Hypothalamus (tissue), 51 donors: ENCODE measurements around the gene ERCC3.
A peak's percentile ranks its signal among the peaks of the same experiment; 100 is the strongest.
"Not testable (repeated sequence)": the region's sequence is repeated elsewhere in the genome, so short reads cannot be mapped to it uniquely, and the experiment has no call there.

Experiments used
- DNase-seq, 51 donors: peaks; one replicate each; lab custom pipeline; 2025; lab: John Stamatoyannopoulos, UW

ERCC3 gene

DNA sequence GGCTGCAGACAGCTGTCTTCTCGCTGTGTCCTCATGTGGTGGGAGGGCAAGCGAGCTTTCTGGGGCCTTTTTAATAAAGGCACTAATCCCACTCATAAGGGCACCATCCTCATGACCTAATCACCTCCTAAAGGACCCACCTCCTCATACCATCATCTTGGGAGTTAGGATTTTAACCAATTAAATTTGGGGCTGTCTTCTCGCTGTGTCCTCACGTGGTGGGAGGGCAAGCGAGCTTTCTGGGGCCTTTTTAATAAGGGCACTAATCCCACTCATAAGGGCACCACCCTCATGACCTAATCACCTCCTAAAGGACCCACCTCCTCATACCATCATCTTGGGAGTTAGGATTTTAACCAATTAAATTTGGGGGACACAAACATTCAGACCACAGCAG is 66.7 kb downstream of the ERCC3 start:
- not testable (repeated sequence) for DNase-seq

- DNase-seq = no peak
Measured at GRCh38 chr2:127226520-127227263, 67.3 kb downstream of the ERCC3 start.

- no peak for DNase-seq
Measured at GRCh38 chr2:127226132-127226519, 67.8 kb downstream of the ERCC3 start.

- no peak for DNase-seq
Measured at GRCh38 chr2:127225186-127225960, 68.6 kb downstream of the ERCC3 start.

DNA sequence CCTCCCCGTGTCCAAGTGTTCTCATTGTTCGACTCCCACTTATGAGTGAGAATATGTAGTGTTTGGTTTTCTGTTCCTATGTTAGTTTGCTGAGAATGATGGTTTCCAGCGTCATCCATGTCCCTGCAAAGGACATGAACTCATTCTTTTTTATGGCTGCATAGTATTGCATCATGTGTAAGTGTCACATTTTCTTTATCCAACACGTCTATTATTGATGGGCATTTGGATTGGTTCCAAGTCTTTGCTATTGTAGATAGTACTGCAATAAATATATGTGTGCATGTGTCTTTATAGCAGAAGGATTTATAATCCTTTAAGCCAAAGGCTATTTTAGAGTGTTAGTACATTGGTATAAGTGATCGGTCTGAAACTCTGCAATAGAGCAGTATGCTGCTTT is 69.8 kb downstream of the ERCC3 start:
- DNase-seq = not testable (repeated sequence)

GRCh38 chr2:127220768-127221527 is 73.0 kb downstream of the ERCC3 start:
- no peak for DNase-seq

DNA sequence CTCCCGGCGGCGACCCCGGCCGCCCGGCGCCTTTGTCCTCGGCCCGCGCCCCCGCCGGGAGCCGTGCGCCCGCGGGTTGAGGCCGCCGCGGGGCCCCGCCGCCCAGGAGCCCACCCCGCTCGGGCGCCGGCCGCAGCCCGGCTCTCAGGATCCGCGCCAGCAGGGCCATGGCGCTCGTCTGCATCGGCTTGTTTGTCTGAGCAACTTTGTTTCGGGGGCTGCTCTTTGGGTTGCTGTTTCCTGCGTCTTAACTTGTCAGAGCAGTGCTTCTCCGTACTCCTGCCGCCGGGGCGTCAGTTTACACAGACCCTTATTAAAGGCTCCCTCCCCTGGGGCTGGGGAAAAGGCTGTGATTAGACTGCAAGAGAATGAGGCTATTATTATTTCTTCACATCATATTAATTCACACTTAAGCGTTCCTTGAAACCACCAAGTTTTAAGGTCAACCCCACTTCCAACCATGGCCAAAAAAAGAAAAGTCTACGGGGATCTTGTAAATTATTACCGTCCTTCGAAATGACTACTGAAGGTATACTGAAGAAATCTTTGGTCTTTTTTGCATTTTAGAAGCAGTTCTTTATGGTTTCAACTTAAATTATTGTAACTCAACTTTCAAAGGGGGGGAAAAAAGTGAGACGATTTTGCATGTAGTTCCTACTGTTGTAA is 73.7 kb downstream of the ERCC3 start, which contains the start of gene CYP27C1:
CYP27C1 (minus strand) TSS at position 198 of the 666 bp plus-strand sequence; CDS start at position 169, 29 bp downstream.
- DNase-seq = peak in 1 of 51 donors; percentile 15

DNA sequence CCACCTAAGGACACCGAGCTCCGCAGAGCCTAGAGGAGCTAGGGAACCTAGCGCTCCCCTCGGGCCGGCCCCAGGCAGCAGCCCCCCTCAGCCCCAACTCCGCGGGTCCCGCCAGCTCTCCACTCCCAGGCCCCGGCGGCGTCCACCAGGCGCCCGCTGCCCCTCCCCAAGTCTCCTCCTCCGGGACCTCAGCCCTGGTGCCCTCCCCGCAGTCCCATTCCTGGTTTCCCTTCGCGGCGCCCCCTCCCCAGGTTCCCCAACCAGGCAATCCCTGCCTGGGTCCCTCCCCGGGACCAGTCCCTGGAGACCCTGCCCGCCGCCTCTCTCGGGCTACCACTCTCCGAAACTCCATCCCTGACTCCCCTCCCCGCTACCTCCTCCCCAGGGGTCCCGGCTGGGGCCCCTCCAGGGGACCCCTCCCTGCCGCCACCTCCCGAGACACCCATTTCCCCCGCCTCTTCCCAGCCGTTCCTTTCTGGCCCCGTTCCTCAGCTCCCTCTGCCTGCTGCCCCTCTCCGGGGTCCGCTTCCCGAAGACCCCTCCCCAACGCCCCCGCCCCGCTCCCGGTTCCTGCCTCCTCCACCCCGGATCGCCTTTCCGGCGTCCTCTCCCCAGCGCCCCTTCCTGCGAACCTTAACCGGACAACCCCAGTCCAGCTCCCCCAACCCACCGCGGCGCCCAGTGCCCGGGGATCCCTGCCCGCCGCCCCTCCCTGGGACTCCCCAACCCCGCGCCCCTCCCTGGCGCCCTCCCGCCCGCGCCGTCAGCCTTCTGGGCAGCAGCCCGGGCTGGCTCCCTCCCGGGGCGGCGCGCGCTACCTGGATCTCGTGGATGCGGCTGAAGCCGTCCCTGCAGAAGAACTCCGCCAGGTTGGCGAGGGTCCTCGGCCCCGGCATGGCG is 74.5 kb downstream of the ERCC3 start:
- peak in 2 of 51 donors; percentile 4 to 15 for DNase-seq

GRCh38 chr2:127218812-127219170 is 75.2 kb downstream of the ERCC3 start:
- no peak for DNase-seq

- no peak for DNase-seq
Measured at GRCh38 chr2:127217470-127218325, 76.2 kb downstream of the ERCC3 start.

DNA sequence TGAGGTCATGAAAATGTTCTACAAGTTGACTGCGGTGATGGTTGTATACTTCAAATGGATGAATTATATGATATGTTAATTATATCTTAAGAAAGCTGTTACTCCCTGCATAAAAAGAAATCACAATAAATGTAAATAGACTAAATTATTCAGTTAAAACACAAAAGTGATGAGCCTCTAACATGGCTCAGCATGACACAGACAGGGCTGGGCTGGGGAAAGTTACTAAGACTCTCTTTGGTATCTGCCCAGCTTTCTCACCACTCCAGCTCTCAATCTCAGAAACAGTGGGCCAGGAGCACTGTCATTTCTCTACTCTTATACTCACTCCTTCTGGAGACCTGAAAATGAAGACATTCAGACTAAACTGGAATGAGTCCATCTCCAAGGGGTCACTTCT is 77.4 kb downstream of the ERCC3 start:
- DNase-seq = no peak

DNA sequence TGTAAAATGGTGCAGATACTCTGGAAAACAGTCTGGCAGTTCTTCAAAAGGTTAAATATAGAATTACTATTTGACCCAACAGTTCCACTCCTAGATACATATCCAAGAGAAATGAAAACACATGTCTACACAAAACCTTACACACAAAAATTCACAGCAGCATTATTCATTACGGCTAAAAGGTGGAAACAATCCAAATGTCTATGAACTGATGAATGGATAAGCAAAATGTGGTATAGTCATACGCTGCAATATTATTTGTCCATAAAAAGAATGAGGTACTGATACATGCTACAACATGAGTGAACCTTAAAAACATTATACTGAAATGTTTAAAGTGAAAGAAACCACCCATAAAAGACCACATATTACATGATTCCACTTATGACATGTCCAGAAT is 77.8 kb downstream of the ERCC3 start:
- DNase-seq = no peak

GRCh38 chr2:127214201-127214600 is 79.7 kb downstream of the ERCC3 start:
- DNase-seq = not testable (repeated sequence)

- DNase-seq = no peak
Measured at GRCh38 chr2:127208313-127208712, 85.6 kb downstream of the ERCC3 start.
